Airway epithelial cell (primary cell): ENCODE results near the gene SLC8B1. TPM values are rescaled to one million over a fixed set of nuclear protein-coding genes. Genes with fewer than 3 reads are reported as not detected.

Experiments
- total RNA-seq: library from RNA; depleted of rRNA; stranded (reverse); fragments of >200 nt; gene quantifications from 2 replicates; pipeline ENCODE4 v1.2.3, GENCODE V29; 2015

SLC8B1 gene
- total RNA-seq, result 10.1 and 13.4 TPM in 2 replicates

GRCh38 chr12:113334786-113335539, at the start of gene SLC8B1:
Gene SLC8B1, minus strand, starts transcription at chr12:113335109. Its CDS starts 2,231 bp downstream, at chr12:113332878.

GRCh38 chr12:113358381-113359132, 23.6 kb upstream of the SLC8B1 start, which contains the start of gene PLBD2:
Gene PLBD2, plus strand, starts transcription at chr12:113358587. Its CDS starts 14 bp downstream, at chr12:113358601.

Other genes with a start within 250 kb of the SLC8B1 start
- gene RASAL1, start 199.3 kb downstream of the SLC8B1 start, total RNA-seq, result 0.60 and 1.1 TPM in 2 replicates
- not detected in 2 replicates for gene CFAP73, start 185.4 kb downstream of the SLC8B1 start, total RNA-seq
- gene DDX54, start 149.6 kb downstream of the SLC8B1 start, total RNA-seq, result 73.8 and 100 TPM in 2 replicates
- gene RITA1, start 149.4 kb downstream of the SLC8B1 start, total RNA-seq, result 23.9 and 28.4 TPM in 2 replicates
- gene TPCN1, start 113.6 kb downstream of the SLC8B1 start, total RNA-seq, result 13.2 and 20.1 TPM in 2 replicates
- 14.7 and 17.4 TPM in 2 replicates for gene PLBD2, start 23.5 kb upstream of the SLC8B1 start, total RNA-seq
- gene SDS, start 68.8 kb upstream of the SLC8B1 start, total RNA-seq, result not detected in 2 replicates
- 2.3 and 4.2 TPM in 2 replicates for gene SDSL, start 87.3 kb upstream of the SLC8B1 start, total RNA-seq
- gene LHX5, start 136.8 kb upstream of the SLC8B1 start, total RNA-seq, result 0.28 TPM in 1 of 2 replicates, not detected in the other